NCI-H526 (cell line): ENCODE measurements around the gene YTHDC1.
"Not testable (repeated sequence)": the region's sequence is repeated elsewhere in the genome, so short reads cannot be mapped to it uniquely, and the experiment has no call there.

Source experiments
- DNase-seq, 2 experiments: peaks; one replicate each; lab custom pipeline; 2025; lab: John Stamatoyannopoulos, UW

Gene YTHDC1

GRCh38 chr4:68288393-68288740 lies 61.5 kb downstream of the YTHDC1 start:
- no peak for DNase-seq

GRCh38 chr4:68287704-68288392 lies 62.0 kb downstream of the YTHDC1 start:
- DNase-seq, result no peak

GRCh38 chr4:68283714-68284113 lies 66.2 kb downstream of the YTHDC1 start:
- DNase-seq, result no peak

- no peak for DNase-seq
Observed at GRCh38 chr4:68283095-68283494, 66.8 kb downstream of the YTHDC1 start.

- not testable (repeated sequence) for DNase-seq
Observed at GRCh38 chr4:68281796-68282740, 67.8 kb downstream of the YTHDC1 start.

- no peak for DNase-seq
Observed at GRCh38 chr4:68278029-68278428, 71.9 kb downstream of the YTHDC1 start.

- DNase-seq, result no peak
Observed at GRCh38 chr4:68277627-68278026, 72.3 kb downstream of the YTHDC1 start.

GRCh38 chr4:68272860-68273259 lies 77.0 kb downstream of the YTHDC1 start:
- no peak for DNase-seq

- DNase-seq, result no peak
Observed at GRCh38 chr4:68272380-68272779, 77.5 kb downstream of the YTHDC1 start.

- DNase-seq, result peak; percentile 11 to 35
Observed at GRCh38 chr4:68271851-68272357, 78.0 kb downstream of the YTHDC1 start.

- DNase-seq, result no peak
Observed at GRCh38 chr4:68267433-68267944, 82.4 kb downstream of the YTHDC1 start.

GRCh38 chr4:68264875-68265565 lies 84.9 kb downstream of the YTHDC1 start:
- DNase-seq, result no peak
